Activated CD4-positive, alpha-beta T cell treated with anti-CD3 and anti-CD28 coated beads, Interleukin-2, amount 50 U/mL, for 48 hours (primary cell): Measurements from ENCODE around the gene XRCC5.

Source experiments
- DNase-seq, 2 experiments: peaks; one replicate each; pipeline ENCODE4 v3.0.0-alpha.2; 2020

XRCC5 gene

GRCh38 chr2:216086207-216086893 is 22.8 kb upstream of the XRCC5 start:
- no peak for DNase-seq

GRCh38 chr2:216090369-216090786 is 18.8 kb upstream of the XRCC5 start:
- no peak for DNase-seq

GRCh38 chr2:216092646-216093045 is 16.5 kb upstream of the XRCC5 start:
- no peak for DNase-seq

GRCh38 chr2:216094701-216095100 is 14.4 kb upstream of the XRCC5 start:
- DNase-seq, result no peak

- no peak for DNase-seq
Measured at GRCh38 chr2:216098421-216099334, 10.5 kb upstream of the XRCC5 start.

- DNase-seq, result no peak
Measured at GRCh38 chr2:216101109-216101508, 8.0 kb upstream of the XRCC5 start.

- DNase-seq, result no peak
Measured at GRCh38 chr2:216103213-216103612, 5.9 kb upstream of the XRCC5 start.

GRCh38 chr2:216104691-216105090 is 4.5 kb upstream of the XRCC5 start:
- DNase-seq, result no peak

- no peak for DNase-seq
Measured at GRCh38 chr2:216107320-216107719, 1.8 kb upstream of the XRCC5 start.

GRCh38 chr2:216107760-216108159 is 1.4 kb upstream of the XRCC5 start:
- no peak for DNase-seq

GRCh38 chr2:216108310-216108966 is 710 bp upstream of the XRCC5 start:
- no peak for DNase-seq

GRCh38 chr2:216109962-216110614 is 940 bp downstream of the XRCC5 start:
- DNase-seq, result no peak

GRCh38 chr2:216110620-216111019 is 1.5 kb downstream of the XRCC5 start:
- DNase-seq, result no peak

- no peak for DNase-seq
Measured at GRCh38 chr2:216111122-216111521, 2.0 kb downstream of the XRCC5 start.

GRCh38 chr2:216112926-216113325 is 3.8 kb downstream of the XRCC5 start:
- no peak for DNase-seq

- DNase-seq, result peak; percentile 11 to 26
Measured at GRCh38 chr2:216113572-216113971, 4.4 kb downstream of the XRCC5 start.

GRCh38 chr2:216114382-216114713 is 5.2 kb downstream of the XRCC5 start:
- DNase-seq, result no peak

- peak; percentile 96 to 97 for DNase-seq
Measured at GRCh38 chr2:216114714-216115531, 5.8 kb downstream of the XRCC5 start.

GRCh38 chr2:216116418-216116817 is 7.3 kb downstream of the XRCC5 start:
- DNase-seq, result no peak

GRCh38 chr2:216117561-216118340 is 8.6 kb downstream of the XRCC5 start:
- DNase-seq, result no peak

GRCh38 chr2:216118474-216118873 is 9.3 kb downstream of the XRCC5 start:
- DNase-seq, result no peak
